ENCODE data around the gene GALE. TPM values are rescaled to one million over a fixed set of nuclear protein-coding genes. Genes with fewer than 3 reads are reported as not detected.

Gene GALE
- total RNA-seq, 1 donor from 2014 or later = 20.7 TPM

GRCh38 chr1:23759277-23759676, 41.3 kb downstream of the GALE start:
- intact Hi-C loops (cut with micrococcal nuclease) = no loop called here

GRCh38 chr1:23757812-23758211, 42.7 kb downstream of the GALE start:
- intact Hi-C loops (cut with micrococcal nuclease) = no loop called here

DNA sequence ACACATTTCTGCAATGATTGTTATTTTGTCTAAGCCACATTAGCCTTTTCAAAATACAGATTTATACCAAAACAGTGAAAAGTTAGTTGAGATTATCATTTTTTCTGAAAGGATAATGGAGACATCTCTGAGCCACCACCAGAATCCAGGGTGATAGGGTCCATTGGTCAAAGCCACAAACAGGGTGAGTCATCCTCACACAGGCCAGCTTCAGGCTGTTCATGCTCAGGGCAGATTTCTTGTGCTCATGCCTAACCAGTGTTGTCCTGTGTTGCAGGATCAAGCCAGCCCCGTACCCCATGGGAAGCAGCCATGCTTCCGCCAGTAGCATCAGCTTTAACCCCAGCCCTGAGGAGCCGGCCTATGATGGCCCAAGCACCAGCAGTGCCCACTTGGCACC, 43.9 kb downstream of the GALE start:
- intact Hi-C loops (cut with micrococcal nuclease) = no loop called here

GRCh38 chr1:23752909-23753308, 47.6 kb downstream of the GALE start:
- intact Hi-C loops (cut with micrococcal nuclease) = no loop called here

DNA sequence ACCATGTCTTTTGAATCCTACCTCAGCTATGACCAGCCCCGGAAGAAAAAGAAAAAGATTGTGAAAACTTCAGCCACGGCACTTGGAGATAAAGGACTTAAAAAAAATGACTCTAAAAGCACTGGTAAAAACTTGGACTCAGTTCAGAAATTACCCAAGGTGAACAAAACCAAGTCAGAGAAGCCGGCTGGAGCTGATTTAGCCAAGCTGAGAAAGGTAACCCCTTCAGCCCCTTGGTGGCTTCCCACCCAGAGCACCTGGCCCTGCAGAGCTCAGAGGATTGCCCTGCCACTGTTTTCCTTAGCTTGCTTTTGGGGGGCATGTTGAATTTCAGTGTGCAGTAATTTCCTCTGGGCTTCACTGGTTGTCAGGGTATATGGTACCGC, 48.7 kb downstream of the GALE start:
- intact Hi-C loops (cut with micrococcal nuclease) = no loop called here

GRCh38 chr1:23751050-23751814, 49.3 kb downstream of the GALE start:
- intact Hi-C loops (cut with micrococcal nuclease) = no loop called here

DNA sequence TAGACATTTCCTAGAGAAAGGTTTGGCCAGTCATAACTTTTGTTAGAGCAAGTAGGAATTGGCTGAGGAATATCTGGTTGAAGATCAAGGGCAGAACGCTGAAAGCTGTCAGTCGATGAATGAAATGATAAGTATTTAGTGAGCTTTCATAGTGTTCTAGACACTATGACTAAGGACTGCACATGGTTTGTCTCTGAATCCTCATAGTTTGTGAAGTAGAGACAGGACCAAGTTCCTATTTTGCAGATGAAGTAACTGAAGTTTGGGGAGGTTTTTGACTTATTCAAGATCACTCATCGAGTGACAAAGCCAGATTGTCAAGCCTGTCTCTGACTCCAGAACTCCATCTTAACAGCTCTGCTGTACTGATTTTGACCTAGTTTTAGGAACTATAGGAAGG, 52.5 kb downstream of the GALE start:
- intact Hi-C loops (cut with micrococcal nuclease) = loop anchor here (5.0 kb wide), 1 partner anchor 191 kb away; the partner anchor contains the start of gene ID3

Other genes with a start within 250 kb of the GALE start
- 8.2 and 10.8 TPM in 2 replicates for gene ID3, start 241.3 kb downstream of the GALE start, total RNA-seq
- gene RPL11, start 108.9 kb downstream of the GALE start, total RNA-seq = 975 and 1,009 TPM in 2 replicates
- 43.0 and 43.6 TPM in 2 replicates for gene ELOA, start 57.3 kb downstream of the GALE start, total RNA-seq
- gene PITHD1, start 22.3 kb downstream of the GALE start, total RNA-seq = 57.7 and 59.2 TPM in 2 replicates
- 89.3 and 97.6 TPM in 2 replicates for gene LYPLA2, start 9.6 kb downstream of the GALE start, total RNA-seq
- 22.4 and 23.4 TPM in 2 replicates for gene HMGCL, start 24.7 kb upstream of the GALE start, total RNA-seq
- 5.6 and 5.9 TPM in 2 replicates for gene FUCA1, start 67.5 kb upstream of the GALE start, total RNA-seq
- gene CNR2, start 112.6 kb upstream of the GALE start, total RNA-seq = 0.05 and 0.07 TPM in 2 replicates
- gene PNRC2, start 159.1 kb upstream of the GALE start, total RNA-seq = 127 and 154 TPM in 2 replicates
- 199 and 203 TPM in 2 replicates for gene SRSF10, start 179.6 kb upstream of the GALE start, total RNA-seq